Lower leg skin (tissue), 4 donors: ENCODE results near the gene SSTR5. TPM values are rescaled to one million over a fixed set of nuclear protein-coding genes. Genes with fewer than 3 reads are reported as not detected.

ENCODE experiments used
- DNase-seq, 2 donors: peaks; one replicate each; pipeline ENCODE4 v3.0.0-alpha.2; 2019; ENCODE audit warnings: low spot score in 2 of 2
- H3K4me3 ChIP-seq: fragments of 200-600 bp; sonication (generic); 2 replicates; pipeline ENCODE4 v1.5.1; 2017; ENCODE audit warnings: mild to moderate bottlenecking, low read depth; ENCODE audit not compliant: poor library complexity, severe bottlenecking
- CTCF ChIP-seq, 3 donors: fragments of 450-650 bp; IDR thresholded peaks; one replicate each; pipeline ENCODE4 v1.5.1; 2016; ENCODE audit warnings: antibody characterized with exemption in 3 of 3, mild to moderate bottlenecking in 3 of 3, moderate library complexity in 2 of 3
- POLR2A ChIP-seq, 2 donors: fragments of 450-650 bp; IDR thresholded peaks; one replicate each; pipeline ENCODE4 v1.6.1; 2016 to 2017; ENCODE audit warnings: antibody characterized with exemption in 2 of 2, mild to moderate bottlenecking in 1 of 2, moderate library complexity in 1 of 2
- WGBS, 2 donors: methylation state at CpG; one replicate each; pipeline ENCODE4 v1.1.5; 2018; 5-methylcytosine and 5-hydroxymethylcytosine counted together
- intact Hi-C: fragments of 100-400 bp; cut with DNase I; formaldehyde crosslinking; loops from one replicate; pipeline ENCODE4 v1.15.0; 2023; ENCODE audit warnings: low total_unique reads
- total RNA-seq, 4 donors: library from RNA; depleted of rRNA; stranded (reverse); fragments of >200 nt; gene quantifications; one replicate each; pipeline ENCODE4 v1.1.0, GENCODE V29; 2016

Gene SSTR5
- total RNA-seq, 4 donors from 2014 or later, result 0.36 TPM; not detected in 3

- WGBS, 2 donors, result 58 to 67% methylated on average over 22 of the region's 22 CpGs
- H3K4me3 ChIP-seq, result no peak overlapping the region
Measured at GRCh38 chr16:1027501-1027815, 45.1 kb upstream of the SSTR5 start.

GRCh38 chr16:1028056-1028455 is 44.5 kb upstream of the SSTR5 start:
- no peak for DNase-seq
- TF ChIP-seq POLR2A (IDR thresholded peaks at IDR 0.05) (no peak), CTCF (IDR thresholded peaks at IDR 0.05) (no peak)
- H3K4me3 ChIP-seq, result no peak overlapping the region
- WGBS, 2 donors, result 35 to 37% methylated on average over 15 of the region's 15 CpGs
- intact Hi-C loops, result no loop called here

More at GRCh38 chr16:1027501-1027815, 45.1 kb upstream of the SSTR5 start:
- intact Hi-C loops, result no loop called here
- no peak for DNase-seq
- TF ChIP-seq POLR2A (IDR thresholded peaks at IDR 0.05) (no peak), CTCF (IDR thresholded peaks at IDR 0.05) (no peak)

- no peak for DNase-seq
- intact Hi-C loops, result no loop called here
- WGBS, 2 donors, result 26 to 34% methylated on average over 32 to 39 of the region's 39 CpGs
- no peak overlapping the region for H3K4me3 ChIP-seq
- TF ChIP-seq POLR2A (IDR thresholded peaks at IDR 0.05) (no peak), CTCF (IDR thresholded peaks at IDR 0.05) (no peak)
Measured at GRCh38 chr16:1028524-1029258, 43.9 kb upstream of the SSTR5 start.

- intact Hi-C loops, result no loop called here
- no peak for TF ChIP-seq POLR2A (IDR thresholded peaks at IDR 0.05)
- TF ChIP-seq CTCF (IDR thresholded peaks at IDR 0.05), result no peak
- no peak overlapping the region for H3K4me3 ChIP-seq
- 68 to 70% methylated on average over 11 to 14 of the region's 14 CpGs for WGBS, 2 donors
- no peak for DNase-seq
Measured at GRCh38 chr16:1029259-1029545, 43.3 kb upstream of the SSTR5 start.

GRCh38 chr16:1030473-1030901 is 42.1 kb upstream of the SSTR5 start:
- DNase-seq, result no peak
- 28% methylated on average over 12 of the region's 26 CpGs; no CpG with 5 or more reads in 1 of the 2 donors for WGBS, 2 donors
- H3K4me3 ChIP-seq, result no peak overlapping the region
- TF ChIP-seq CTCF (IDR thresholded peaks at IDR 0.05) (no peak), POLR2A (IDR thresholded peaks at IDR 0.05) (no peak)
- intact Hi-C loops, result no loop called here

GRCh38 chr16:1031666-1032065 is 40.9 kb upstream of the SSTR5 start:
- TF ChIP-seq POLR2A (IDR thresholded peaks at IDR 0.05), result no peak
- no peak for TF ChIP-seq CTCF (IDR thresholded peaks at IDR 0.05)
- WGBS, 2 donors, result 90 to 93% methylated on average over 8 to 16 of the region's 17 CpGs
- no peak overlapping the region for H3K4me3 ChIP-seq
- intact Hi-C loops, result no loop called here
- DNase-seq, result no peak
